ENCODE results near the gene DPYSL5. TPM values are rescaled to one million over a fixed set of nuclear protein-coding genes. Genes with fewer than 3 reads are reported as not detected.
A peak's percentile ranks its signal among the peaks of the same experiment; 100 is the strongest.

DPYSL5 gene
- total and polyA plus RNA-seq, 9 of the 15 experiments (the other 6 are each of a cell fraction or from before 2014, with no cell fraction given) = 0.06 TPM; not detected in 8

DNA sequence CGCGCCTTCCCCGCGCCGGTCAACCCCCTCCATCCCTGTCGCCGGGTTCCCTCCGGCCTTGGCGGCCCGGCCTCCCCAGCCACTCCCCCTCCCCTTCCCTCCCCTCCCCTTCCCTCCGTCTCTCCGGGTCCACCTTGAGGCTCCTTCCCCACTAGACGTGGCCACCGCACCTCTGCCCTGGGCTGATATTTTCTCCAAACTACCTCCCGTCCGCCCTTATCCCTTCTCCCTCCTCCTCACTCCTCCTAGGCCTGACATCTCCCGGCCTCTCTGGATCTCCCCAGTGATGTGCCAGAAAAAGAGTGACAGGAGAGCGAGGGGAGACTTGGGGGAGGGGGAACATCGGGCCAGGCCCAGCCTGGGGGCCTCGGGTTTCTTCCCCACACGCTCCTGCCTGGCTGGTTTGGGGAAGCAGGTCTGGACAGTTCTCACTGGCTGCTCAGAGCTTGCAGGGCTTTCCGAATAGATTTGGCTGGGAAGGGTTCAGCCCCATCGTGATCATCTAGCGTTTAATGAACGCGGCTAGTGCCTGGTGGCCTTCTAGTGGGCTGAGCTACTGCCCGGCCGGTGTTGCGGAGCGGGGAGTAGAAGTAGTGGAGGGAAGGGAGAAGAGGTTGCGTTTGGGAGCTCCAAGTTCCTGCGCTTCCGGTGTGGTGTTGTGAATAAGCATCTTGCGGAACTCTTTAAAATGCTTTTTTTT is 123.1 kb downstream of the DPYSL5 start (continued):
- TF ChIP-seq, protein P1, sequence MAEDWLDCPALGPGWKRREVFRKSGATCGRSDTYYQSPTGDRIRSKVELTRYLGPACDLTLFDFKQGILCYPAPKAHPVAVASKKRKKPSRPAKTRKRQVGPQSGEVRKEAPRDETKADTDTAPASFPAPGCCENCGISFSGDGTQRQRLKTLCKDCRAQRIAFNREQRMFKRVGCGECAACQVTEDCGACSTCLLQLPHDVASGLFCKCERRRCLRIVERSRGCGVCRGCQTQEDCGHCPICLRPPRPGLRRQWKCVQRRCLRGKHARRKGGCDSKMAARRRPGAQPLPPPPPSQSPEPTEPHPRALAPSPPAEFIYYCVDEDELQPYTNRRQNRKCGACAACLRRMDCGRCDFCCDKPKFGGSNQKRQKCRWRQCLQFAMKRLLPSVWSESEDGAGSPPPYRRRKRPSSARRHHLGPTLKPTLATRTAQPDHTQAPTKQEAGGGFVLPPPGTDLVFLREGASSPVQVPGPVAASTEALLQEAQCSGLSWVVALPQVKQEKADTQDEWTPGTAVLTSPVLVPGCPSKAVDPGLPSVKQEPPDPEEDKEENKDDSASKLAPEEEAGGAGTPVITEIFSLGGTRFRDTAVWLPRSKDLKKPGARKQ (CRISPR knock-in tag; IDR thresholded peaks at IDR 0.05) = no peak
- TF ChIP-seq, protein P2, sequence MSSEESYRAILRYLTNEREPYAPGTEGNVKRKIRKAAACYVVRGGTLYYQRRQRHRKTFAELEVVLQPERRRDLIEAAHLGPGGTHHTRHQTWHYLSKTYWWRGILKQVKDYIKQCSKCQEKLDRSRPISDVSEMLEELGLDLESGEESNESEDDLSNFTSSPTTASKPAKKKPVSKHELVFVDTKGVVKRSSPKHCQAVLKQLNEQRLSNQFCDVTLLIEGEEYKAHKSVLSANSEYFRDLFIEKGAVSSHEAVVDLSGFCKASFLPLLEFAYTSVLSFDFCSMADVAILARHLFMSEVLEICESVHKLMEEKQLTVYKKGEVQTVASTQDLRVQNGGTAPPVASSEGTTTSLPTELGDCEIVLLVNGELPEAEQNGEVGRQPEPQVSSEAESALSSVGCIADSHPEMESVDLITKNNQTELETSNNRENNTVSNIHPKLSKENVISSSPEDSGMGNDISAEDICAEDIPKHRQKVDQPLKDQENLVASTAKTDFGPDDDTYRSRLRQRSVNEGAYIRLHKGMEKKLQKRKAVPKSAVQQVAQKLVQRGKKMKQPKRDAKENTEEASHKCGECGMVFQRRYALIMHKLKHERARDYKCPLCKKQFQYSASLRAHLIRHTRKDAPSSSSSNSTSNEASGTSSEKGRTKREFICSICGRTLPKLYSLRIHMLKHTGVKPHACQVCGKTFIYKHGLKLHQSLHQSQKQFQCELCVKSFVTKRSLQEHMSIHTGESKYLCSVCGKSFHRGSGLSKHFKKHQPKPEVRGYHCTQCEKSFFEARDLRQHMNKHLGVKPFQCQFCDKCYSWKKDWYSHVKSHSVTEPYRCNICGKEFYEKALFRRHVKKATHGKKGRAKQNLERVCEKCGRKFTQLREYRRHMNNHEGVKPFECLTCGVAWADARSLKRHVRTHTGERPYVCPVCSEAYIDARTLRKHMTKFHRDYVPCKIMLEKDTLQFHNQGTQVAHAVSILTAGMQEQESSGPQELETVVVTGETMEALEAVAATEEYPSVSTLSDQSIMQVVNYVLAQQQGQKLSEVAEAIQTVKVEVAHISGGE (CRISPR knock-in tag; IDR thresholded peaks at IDR 0.05) = peak in 2 of 3 experiments; percentile 44 to 69; a peak in 3 of 6 replicates
- TF ChIP-seq ZNF778 (CRISPR knock-in tag; IDR thresholded peaks at IDR 0.05) = no peak
- no peak for TF ChIP-seq ZEB2 (IDR thresholded peaks at IDR 0.05)
- no peak for TF ChIP-seq LEF1 (IDR thresholded peaks at IDR 0.05)
- peak; percentile 28; the same call in 1 of the 2 replicates for TF ChIP-seq ZNF165 (CRISPR knock-in tag; IDR thresholded peaks at IDR 0.05; ENCODE audit: borderline replicate concordance)
- no peak for TF ChIP-seq NCOA4 (IDR thresholded peaks at IDR 0.05; ENCODE audit: partially characterized antibody)
- peak in 1 of 2 experiments; percentile 21; a peak in 1 of 4 replicates for TF ChIP-seq SIN3A (IDR thresholded peaks at IDR 0.05; ENCODE audit: borderline replicate concordance in 2 of 2, control insufficient read depth in 1 of 2, low read depth in 2 of 2, low read length in 2 of 2)
- TF ChIP-seq CREBBP (IDR thresholded peaks at IDR 0.05; ENCODE audit: low read depth, low read length) = no peak
- no peak for TF ChIP-seq MCM5 (IDR thresholded peaks at IDR 0.05; ENCODE audit: low read depth)
- TF ChIP-seq ZNF384 (IDR thresholded peaks at IDR 0.05; ENCODE audit: low read depth, low read length) = no peak
- TF ChIP-seq, protein P3, sequence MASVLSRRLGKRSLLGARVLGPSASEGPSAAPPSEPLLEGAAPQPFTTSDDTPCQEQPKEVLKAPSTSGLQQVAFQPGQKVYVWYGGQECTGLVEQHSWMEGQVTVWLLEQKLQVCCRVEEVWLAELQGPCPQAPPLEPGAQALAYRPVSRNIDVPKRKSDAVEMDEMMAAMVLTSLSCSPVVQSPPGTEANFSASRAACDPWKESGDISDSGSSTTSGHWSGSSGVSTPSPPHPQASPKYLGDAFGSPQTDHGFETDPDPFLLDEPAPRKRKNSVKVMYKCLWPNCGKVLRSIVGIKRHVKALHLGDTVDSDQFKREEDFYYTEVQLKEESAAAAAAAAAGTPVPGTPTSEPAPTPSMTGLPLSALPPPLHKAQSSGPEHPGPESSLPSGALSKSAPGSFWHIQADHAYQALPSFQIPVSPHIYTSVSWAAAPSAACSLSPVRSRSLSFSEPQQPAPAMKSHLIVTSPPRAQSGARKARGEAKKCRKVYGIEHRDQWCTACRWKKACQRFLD (CRISPR knock-in tag; IDR thresholded peaks at IDR 0.05) = no peak
- TF ChIP-seq ZNF551 (CRISPR knock-in tag; IDR thresholded peaks at IDR 0.05) = no peak
- TF ChIP-seq HMGN3 (IDR thresholded peaks at IDR 0.05; ENCODE audit: borderline replicate concordance, extremely low read depth, insufficient read length, low read depth, low read length) = no peak
- TF ChIP-seq TEAD4 (IDR thresholded peaks at IDR 0.05; ENCODE audit: low read length) = 0 out of 2 replicates have a peak, but pooled peaks have one; percentile 14
- TF ChIP-seq TEAD4 (CRISPR knock-in tag; IDR thresholded peaks at IDR 0.05; ENCODE audit: borderline replicate concordance) = no peak
- TF ChIP-seq COPS2 (conservative IDR thresholded peaks at IDR 0.05) = no peak

Data from K562 (cell line).